Stimulated activated CD4-positive, alpha-beta T cell treated with anti-CD3 and anti-CD28 coated beads, Interleukin-2, amount 100 ng/mL, for 4 hours (primary cell): Measurements from ENCODE around the gene PSMB3.

ENCODE experiments used
- DNase-seq: peaks from one replicate; pipeline ENCODE4 v3.0.0-alpha.2; 2020; ENCODE audit warnings: low read depth

PSMB3 gene

GRCh38 chr17:38733982-38734973 lies 18.3 kb upstream of the PSMB3 start:
- DNase-seq: no peak

- peak; percentile 63 for DNase-seq
These were observed 17.2 kb upstream of the PSMB3 start for GRCh38 chr17:38735161-38735997.

- no peak for DNase-seq
These were observed 14.4 kb upstream of the PSMB3 start for GRCh38 chr17:38738007-38738662.

DNA sequence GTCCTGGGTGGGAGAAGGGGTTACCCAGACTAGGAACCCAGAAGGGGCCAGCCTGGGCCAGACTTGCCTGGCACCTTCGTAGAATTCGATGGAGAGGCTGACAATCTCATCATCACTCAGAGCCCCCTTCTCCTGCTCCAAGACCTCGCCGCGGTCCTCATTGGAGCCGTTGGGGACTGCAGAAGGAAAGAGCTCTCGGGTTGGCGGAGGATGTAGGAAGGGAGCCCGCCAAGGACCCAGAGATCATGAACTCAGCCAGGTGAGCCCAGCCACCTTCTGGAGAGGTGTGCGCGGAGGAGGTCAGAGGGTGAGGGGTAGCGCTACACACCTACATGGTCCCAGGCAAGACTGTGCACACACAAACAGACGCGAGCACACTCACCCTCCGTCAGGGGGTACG lies 13.9 kb upstream of the PSMB3 start:
- DNase-seq: no peak

DNA sequence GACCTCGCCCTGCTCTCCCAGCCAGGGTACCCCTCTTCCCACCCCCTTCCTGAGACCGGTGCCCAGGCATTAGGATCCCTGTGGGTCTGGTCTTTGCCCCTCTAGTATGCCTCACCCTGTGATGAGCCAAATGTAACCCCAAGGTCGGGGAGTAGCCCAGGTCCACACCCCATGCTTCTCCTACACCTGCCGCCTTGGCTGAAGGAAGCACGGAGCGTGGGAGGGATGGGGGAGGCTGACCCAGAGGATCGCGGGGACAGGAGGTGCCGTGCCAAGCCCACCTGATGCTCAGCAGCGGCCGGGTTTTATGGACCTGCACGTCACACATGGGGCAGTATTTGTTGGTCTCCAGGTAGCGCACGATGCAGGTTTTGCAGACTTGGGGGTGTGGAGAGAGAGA lies 13.2 kb upstream of the PSMB3 start:
- DNase-seq: no peak

DNA sequence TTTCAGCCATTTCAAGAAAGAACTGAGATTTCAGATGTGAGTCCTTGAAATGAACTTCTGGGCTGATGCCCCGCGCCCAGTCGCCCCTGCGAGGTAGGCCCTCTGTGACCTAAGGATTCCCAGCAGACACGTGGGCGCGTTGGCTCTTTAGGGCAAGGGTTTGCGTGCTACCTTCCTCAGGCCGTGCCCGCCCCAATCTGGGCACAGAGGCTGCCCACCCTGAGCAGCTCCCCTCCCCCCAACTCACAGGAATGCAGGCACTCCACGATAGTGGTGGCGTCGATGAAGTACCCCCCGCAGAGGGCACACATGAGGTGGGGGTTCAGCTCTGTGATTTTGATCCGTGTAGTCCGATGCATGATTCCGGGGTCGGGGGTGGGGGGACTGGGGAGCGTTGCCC lies 12.5 kb upstream of the PSMB3 start:
- no peak for DNase-seq

DNA sequence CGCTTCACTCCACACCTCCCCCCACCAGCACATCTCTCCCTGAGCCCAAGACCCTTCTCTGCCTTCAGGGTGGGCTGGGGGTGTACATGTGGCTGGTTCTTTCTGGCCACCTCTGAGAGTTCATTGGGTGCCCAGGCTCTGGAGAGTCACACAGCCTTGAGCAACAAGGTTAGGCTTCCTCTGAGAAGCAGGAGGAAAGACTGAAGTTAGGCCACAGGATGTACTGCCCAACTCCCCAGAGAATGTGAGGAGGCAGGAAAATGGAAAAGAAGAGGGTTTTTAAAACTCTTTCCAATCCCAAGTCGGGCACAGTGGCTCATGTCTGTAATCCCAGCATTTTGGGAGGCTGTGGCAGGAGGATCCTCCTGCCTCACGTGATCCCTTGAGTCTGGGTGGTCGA lies 11.7 kb upstream of the PSMB3 start:
- DNase-seq: no peak

DNA sequence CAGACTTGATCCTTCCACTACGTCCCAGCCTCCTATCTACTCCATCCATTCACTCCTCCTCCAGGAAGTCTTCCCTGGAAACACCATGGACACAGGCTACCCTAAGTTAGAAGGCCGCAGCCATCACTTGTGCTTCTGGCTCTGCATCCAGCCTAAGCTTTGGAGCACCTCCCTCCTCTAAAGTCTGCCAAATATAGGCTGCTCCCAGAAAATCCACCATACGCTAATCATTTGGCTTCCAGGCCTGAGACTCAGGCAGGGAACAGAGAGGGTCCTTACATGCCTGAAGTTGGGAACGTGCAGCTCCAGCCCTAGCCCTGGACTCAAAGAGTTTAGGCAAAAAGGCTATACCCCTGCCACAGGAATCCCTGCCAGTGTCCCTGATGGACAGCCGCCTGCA lies 11.1 kb upstream of the PSMB3 start:
- no peak for DNase-seq

- no peak for DNase-seq
These were observed 10.6 kb upstream of the PSMB3 start for GRCh38 chr17:38741921-38742410.

GRCh38 chr17:38742411-38743308 lies 9.9 kb upstream of the PSMB3 start:
- DNase-seq: no peak

- no peak for DNase-seq
These were observed 8.9 kb upstream of the PSMB3 start for GRCh38 chr17:38743556-38744171.

DNA sequence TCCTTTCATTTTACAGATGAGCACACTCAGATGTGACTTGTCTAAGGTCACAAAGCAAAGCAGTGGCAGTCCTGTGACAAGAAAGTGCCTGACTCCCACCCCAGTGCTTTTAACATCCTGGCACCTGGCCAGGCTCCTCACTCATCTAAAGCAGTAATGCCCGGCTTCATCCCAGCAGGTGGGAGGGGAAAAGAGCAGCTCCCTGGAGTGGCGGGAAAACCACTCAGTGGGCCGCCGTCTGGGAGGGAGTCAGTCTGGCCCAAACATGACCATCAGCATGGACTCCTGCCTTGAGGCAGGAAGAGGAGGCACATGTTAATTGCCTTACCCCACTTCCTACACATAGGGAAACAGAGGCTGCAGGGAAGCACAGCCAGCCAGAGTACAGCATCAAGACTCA lies 7.0 kb upstream of the PSMB3 start:
- no peak for DNase-seq

GRCh38 chr17:38746004-38746848 lies 6.3 kb upstream of the PSMB3 start:
- DNase-seq: no peak

DNA sequence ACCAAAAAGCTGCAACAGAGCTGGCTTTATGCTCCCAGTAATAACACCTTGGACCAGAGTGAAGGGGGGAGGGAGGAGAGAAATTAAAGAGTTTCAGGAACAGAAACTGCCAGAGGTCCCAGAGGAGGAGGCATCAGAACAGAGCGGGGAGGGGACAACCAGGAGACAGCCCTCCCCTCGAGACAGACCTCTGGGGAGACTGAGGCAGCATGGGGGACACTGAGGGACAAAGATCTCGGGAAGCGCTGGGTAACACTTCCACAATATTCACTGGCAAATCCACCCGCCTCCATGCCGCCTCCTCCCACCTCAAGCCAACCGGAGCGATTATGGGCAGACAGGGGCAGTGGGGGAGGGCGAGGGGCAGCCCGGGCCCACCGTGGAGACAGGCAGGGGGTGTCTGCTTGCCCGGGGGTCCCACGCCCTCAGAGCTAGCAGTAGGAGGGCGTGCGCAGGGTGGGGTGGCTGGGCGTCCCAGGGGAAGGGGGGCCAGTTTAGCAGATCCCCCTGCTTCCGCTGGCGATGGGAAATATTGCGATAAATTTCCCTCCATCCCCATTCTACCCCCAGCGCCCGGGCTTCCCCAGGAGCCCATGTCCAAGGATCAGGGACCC lies 5.6 kb upstream of the PSMB3 start:
- no peak for DNase-seq

- DNase-seq: no peak
These were observed 4.9 kb upstream of the PSMB3 start for GRCh38 chr17:38747463-38748148.

DNA sequence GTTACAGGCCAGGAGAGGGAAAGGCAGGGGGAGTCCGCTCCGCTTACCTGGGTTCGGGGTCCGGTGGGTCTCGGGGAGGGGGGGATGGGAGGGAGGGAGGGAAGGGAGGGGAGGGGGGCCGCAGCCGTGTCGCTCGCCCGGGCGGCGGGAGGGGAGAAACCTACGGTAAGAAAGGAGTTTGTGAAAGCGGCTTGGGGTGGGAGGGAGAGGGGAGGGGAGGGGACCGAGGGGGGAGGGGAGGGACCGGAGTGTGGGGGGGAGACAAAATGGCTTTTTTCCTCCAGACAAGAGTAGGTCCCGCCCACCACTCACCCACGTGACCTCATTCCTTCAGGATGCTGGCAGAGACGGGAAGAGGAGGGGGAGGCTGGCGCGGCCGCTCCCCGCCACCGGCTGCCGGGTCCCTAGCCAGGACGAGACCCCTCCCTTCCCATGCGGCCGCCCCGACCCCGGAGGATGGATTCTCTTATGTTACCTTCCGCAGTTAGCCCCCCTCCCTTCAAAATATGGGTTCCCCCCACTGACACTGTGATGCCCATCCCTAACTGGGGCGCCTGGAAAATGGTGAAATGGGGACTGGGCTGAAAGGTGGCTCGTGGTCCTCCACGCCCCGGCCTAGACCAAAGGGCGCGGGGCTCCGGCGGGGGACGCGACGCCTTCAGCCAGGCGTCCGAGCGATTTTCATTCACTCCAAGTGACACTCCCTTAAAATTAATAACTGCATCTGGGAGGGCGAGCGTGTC lies 4.2 kb upstream of the PSMB3 start, which contains the start of gene PCGF2:
TSS of gene PCGF2 (minus strand) at position 188 of the 743 bp plus-strand sequence. CDS start 7,934 bp downstream, outside the sequence.
- no peak for DNase-seq

GRCh38 chr17:38748892-38749222 lies 3.7 kb upstream of the PSMB3 start:
- DNase-seq: no peak
